ENCODE results near the gene SPN. TPM values are rescaled to one million over a fixed set of nuclear protein-coding genes. Genes with fewer than 3 reads are reported as not detected.

The SPN gene
- total and polyA plus RNA-seq, 2 of the 4 experiments (the other 2 are of a cell fraction) = not detected

DNA sequence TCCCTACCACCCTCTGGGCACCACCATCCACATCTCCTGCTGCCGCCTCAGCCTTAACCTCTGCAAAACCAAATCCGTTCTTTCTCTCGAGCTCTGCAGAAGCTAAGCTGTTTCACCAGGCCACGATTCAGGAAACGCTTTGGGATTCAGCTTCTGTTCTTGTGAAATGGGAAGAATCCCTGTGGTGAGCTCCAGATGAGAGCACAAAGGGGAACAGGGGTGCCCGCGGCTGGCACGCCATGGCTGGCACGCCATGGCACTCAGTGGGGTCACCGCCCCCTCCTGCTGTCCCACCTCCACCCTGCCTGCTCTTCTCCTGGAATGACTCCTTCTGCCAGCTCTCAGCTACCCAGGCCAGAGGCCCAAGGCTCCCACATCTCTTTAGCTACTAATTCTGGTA lies 21.6 kb downstream of the SPN start:
- dilution Hi-C loops (cut with HindIII; ENCODE audit: low sequenced_read_pairs, unreplicated experiment) = no loop called here
- Histone ChIP-seq H2BK5ac (ENCODE audit: low read depth, low read length, poor library complexity, severe bottlenecking) (no peak overlapping the region), H3K4me3 (ENCODE audit: insufficient read depth, low read depth, low read length) (no peak overlapping the region), H3K23ac (ENCODE audit: low read depth, low read length) (no peak overlapping the region), H3K4me1 (ENCODE audit: control insufficient read depth, insufficient read depth, low read length) (no peaks in the 10 kb centered on the region), H3K27ac (ENCODE audit: insufficient read depth, low read length) (no peak overlapping the region), H2BK120ac (ENCODE audit: low read depth, low read length) (no peak overlapping the region), H2AK5ac (ENCODE audit: low read depth, low read length) (no peak overlapping the region), H4K8ac (ENCODE audit: low read depth in 2 of 2, low read length in 2 of 2) (no peak overlapping the region), H3K9ac (ENCODE audit: low read depth, low read length) (no peak overlapping the region), H3K27me3 (ENCODE audit: control insufficient read depth, insufficient read depth, low read length) (no peaks in the 10 kb centered on the region), H3K9me1 (ENCODE audit: insufficient read depth, low read length) (no peaks in the 10 kb centered on the region), H2BK15ac (ENCODE audit: low read depth, low read length) (no peak overlapping the region), H2AK9ac (replicated peaks; ENCODE audit: low read depth, low read length, poor library complexity) (no peak overlapping the region), H2BK20ac (ENCODE audit: low read depth, low read length) (no peak overlapping the region), H4K5ac (ENCODE audit: low read depth, low read length) (no peak overlapping the region), H2AFZ (replicated peaks; ENCODE audit: low read length, poor library complexity) (no peak overlapping the region), H4K20me1 (ENCODE audit: insufficient read depth, low read length) (no peaks in the 10 kb centered on the region), H3K4ac (ENCODE audit: low read depth, low read length) (no peak overlapping the region), H3K18ac (ENCODE audit: low read depth, low read length) (no peak overlapping the region), H3K9me3 (ENCODE audit: control insufficient read depth, insufficient read depth, low read length) (no peaks in the 10 kb centered on the region), H4K91ac (ENCODE audit: insufficient read depth, low read depth, low read length) (no peak overlapping the region), H3K4me2 (ENCODE audit: low read depth, low read length) (no peak overlapping the region), H3K56ac (ENCODE audit: extremely low read depth, insufficient read depth, low read length) (no peak overlapping the region), H3K14ac (replicated peaks; ENCODE audit: low read depth, low read length) (no peak overlapping the region), H3K79me1 (ENCODE audit: low read depth in 1 of 2, low read length in 2 of 2) (no peaks in the 10 kb centered on the region), H3K36me3 (ENCODE audit: control insufficient read depth, insufficient read depth, low read length) (peaks cover 2% of the 10 kb centered on the region; the same call in 1 of the 2 replicates)
- WGBS, 2 experiments (ENCODE audit: extremely low coverage in 2 of 2, insufficient read length in 1 of 2) = 78% methylated on average over 4 of the region's 10 CpGs; no CpG with 5 or more reads in 1 of the 2 experiments
- no peak for ATAC-seq (ENCODE audit: low read depth)
- TF ChIP-seq CEBPB (IDR thresholded peaks at IDR 0.05; ENCODE audit: low read depth, low read length) = no peak
- TF ChIP-seq, protein P1, sequence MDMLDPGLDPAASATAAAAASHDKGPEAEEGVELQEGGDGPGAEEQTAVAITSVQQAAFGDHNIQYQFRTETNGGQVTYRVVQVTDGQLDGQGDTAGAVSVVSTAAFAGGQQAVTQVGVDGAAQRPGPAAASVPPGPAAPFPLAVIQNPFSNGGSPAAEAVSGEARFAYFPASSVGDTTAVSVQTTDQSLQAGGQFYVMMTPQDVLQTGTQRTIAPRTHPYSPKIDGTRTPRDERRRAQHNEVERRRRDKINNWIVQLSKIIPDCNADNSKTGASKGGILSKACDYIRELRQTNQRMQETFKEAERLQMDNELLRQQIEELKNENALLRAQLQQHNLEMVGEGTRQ (IDR thresholded peaks at IDR 0.05; ENCODE audit: low read depth, low read length) = no peak
- no peak for TF ChIP-seq NFE2L2 (IDR thresholded peaks at IDR 0.05; ENCODE audit: low read depth, low read length)
- no peak for TF ChIP-seq MXI1 (IDR thresholded peaks at IDR 0.05; ENCODE audit: borderline replicate concordance, low read depth, low read length)
- TF ChIP-seq SMC3 (IDR thresholded peaks at IDR 0.05; ENCODE audit: low read depth, low read length) = no peak
- no peak for TF ChIP-seq MAZ (IDR thresholded peaks at IDR 0.05; ENCODE audit: borderline replicate concordance, low read depth, low read length)
- no peak for TF ChIP-seq MAFK (IDR thresholded peaks at IDR 0.05; ENCODE audit: low read depth, low read length)
- TF ChIP-seq, protein P2, sequence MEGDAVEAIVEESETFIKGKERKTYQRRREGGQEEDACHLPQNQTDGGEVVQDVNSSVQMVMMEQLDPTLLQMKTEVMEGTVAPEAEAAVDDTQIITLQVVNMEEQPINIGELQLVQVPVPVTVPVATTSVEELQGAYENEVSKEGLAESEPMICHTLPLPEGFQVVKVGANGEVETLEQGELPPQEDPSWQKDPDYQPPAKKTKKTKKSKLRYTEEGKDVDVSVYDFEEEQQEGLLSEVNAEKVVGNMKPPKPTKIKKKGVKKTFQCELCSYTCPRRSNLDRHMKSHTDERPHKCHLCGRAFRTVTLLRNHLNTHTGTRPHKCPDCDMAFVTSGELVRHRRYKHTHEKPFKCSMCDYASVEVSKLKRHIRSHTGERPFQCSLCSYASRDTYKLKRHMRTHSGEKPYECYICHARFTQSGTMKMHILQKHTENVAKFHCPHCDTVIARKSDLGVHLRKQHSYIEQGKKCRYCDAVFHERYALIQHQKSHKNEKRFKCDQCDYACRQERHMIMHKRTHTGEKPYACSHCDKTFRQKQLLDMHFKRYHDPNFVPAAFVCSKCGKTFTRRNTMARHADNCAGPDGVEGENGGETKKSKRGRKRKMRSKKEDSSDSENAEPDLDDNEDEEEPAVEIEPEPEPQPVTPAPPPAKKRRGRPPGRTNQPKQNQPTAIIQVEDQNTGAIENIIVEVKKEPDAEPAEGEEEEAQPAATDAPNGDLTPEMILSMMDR (conservative IDR thresholded peaks at IDR 0.05; ENCODE audit: low read depth, low read length) = no peak
- no peak for TF ChIP-seq FOS (IDR thresholded peaks at IDR 0.05; ENCODE audit: low read depth, low read length)
- no peak for TF ChIP-seq RCOR1 (IDR thresholded peaks at IDR 0.05; ENCODE audit: insufficient replicate concordance, low read length)
- POLR2A ChIA-PET (ENCODE audit: unreplicated experiment) = no interaction called here
- DNase-seq = no peak
- no TSS peak for BruUV-seq (replicated peaks)
- intact Hi-C loops (cut with micrococcal nuclease) = no loop called here
- in situ Hi-C loops (cut with MboI; ENCODE audit: low sequenced_read_pairs) = no loop called here
- CTCF ChIA-PET = no interaction called here

Data from IMR-90 (cell line).